GM21737 (cell line): ENCODE data around the gene ZBTB7B.
"Not testable (repeated sequence)": the region's sequence is repeated elsewhere in the genome, so short reads cannot be mapped to it uniquely, and the experiment has no call there.

Experiments used
- ATAC-seq: cut with Tn5 transposase; IDR thresholded peaks from one replicate; pipeline ENCODE4 v1.9.1; 2021; ENCODE audit warnings: mild to moderate bottlenecking, moderate library complexity; ENCODE audit not compliant: unreplicated experiment

Gene ZBTB7B

DNA sequence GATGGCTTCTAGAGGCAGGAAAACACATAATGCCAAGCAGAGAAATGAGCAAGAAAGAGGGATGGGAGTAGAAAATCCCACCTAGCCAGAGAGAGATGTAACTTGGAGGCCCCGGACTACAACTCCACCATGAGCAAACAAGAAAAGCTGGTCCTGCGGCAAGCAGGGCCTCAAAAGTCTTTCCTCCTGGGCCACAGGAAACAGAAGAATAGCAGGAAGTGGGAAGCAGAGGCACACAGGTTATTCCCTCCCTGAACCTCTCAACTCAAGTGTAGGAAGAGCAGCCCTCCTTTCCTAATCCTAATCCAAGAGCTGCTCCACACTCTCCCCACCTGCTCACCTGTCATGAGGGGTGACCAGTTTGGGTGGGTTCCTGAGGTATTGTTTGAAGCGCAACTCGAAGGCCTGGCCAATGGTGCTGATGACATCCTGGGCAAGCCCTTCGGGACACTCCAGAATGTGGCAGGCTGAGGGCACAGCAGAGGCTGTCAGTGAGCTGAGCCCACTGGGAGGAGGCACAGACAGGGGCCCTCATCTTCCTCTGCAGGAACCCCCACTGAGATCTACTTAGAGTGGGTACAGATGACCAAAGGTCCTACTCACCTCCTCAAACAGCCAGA, 35.2 kb upstream of the ZBTB7B start:
- no peak for ATAC-seq

DNA sequence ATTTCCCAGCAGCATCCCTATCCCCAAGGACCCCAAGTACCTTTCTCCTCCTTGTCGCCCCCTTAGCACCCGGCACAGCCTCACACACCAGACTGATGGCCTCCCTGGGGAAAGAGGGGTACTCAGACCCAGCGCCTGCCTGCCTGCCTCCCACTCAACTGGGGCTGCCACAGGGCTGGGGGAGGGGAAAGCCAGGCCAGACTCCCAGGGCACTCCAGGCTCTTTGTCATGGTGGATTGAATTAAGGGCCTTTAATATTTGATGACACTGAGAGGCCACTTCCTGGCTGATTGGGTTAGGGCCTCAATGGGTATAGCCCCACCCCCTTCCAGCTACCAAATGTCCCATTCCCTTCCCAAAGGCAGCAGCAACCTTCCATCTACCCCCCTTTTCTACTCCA, 33.9 kb upstream of the ZBTB7B start:
- no peak for ATAC-seq

DNA sequence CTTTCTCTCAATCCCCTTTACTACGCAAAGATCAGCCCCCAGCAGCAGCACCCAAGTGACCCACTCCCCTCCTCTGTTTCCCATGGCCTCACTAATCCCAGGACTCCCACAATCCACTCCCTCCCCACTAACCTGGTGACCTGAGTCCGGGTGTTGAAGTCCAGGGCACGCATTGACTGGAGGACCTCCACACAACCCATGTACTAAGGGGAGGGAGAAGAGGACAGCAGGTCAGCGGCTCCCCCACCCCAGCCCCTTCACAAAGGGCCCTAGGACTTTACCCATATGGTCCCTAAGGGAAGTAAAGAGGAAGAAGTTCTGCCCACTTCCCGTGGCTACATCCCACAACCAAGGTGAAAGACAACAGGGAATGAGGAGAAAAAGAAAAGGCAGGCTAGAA, 33.4 kb upstream of the ZBTB7B start:
- no peak for ATAC-seq

- ATAC-seq: no peak
These were observed 32.6 kb upstream of the ZBTB7B start for GRCh38 chr1:154969860-154970452.

- no peak for ATAC-seq
These were observed 31.8 kb upstream of the ZBTB7B start, which contains the start of gene SHC1 for GRCh38 chr1:154970631-154971340. SHC1 (minus strand) TSS chr1:154970747; CDS start chr1:154970526, 221 bp downstream.

GRCh38 chr1:154971341-154971998, 31.1 kb upstream of the ZBTB7B start:
- no peak for ATAC-seq

GRCh38 chr1:154972213-154972516, 30.4 kb upstream of the ZBTB7B start:
- no peak for ATAC-seq

GRCh38 chr1:154972517-154973343, 29.9 kb upstream of the ZBTB7B start:
- ATAC-seq: no peak

DNA sequence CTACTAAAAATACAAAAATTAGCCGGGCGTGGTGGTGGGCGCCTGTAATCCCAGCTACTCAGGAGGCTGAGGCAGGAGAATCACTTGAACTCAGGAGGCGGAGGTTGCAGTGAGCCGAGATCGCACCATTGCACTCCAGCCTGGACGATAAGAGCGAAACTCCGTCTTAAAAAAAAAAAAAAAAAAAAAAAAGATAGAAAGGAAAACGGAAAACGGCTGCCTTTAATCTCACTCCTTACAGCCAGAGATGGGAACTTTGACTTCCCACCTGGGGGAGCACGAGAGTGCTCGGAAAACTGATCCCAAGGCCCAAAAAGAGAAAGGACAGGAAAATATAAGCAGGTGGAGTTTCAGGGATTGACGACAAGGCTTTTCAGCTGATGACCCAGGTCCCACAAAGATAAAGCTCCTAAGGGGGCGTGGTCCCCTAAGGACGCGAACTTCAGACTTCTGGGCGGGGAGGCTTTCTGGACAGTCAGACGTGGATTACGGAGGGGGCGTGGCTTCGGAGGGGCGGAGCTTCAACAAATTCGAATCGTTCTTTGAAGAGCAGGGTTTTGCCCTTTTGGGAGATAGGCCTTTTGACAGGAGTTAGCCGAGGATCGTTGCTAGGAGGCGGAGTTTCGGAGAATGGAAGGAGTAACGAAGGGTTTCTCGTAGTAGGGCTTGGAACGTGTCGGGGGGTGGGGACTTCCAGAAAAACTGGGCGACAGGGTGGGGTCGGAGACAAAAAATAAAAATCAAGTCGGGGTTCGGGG, 29.1 kb upstream of the ZBTB7B start:
- peak; percentile 15 for ATAC-seq

DNA sequence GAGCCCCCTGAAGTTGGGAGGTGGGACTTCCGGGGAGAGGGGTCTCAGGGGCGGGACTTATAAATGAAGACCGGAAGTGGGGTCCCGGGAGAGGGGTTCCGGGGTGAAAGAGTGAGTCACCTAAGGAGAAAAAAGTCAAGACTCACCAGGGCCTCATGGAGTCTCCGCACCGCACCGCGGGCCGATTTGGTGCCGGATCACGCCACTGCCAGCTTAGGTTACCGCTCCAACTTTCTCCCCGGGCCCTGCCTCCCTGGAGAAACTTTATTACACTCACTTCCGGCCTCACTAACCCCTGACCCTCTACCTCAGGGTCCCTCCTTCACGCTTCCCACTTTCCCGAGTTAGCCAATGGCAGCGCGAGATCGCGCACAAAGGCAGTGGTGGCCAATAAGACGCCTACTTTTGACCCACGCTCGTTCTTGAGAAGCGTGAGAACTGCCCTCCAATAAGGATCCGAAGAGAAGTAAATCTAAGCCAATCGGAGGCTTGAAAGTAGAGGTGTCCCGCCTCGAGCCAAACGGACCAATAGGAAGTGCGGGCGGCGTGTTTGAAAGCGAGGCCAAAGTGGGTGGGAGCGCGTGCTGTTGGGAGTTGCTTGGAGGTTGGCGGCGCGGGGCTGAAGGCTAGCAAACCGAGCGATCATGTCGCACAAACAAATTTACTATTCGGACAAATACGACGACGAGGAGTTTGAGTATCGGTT, 28.3 kb upstream of the ZBTB7B start, which contains the start of gene CKS1B:
CKS1B (plus strand) TSS at position 580 of the 706 bp plus-strand sequence; CDS start at position 645, 65 bp downstream.
- peak; percentile 69 for ATAC-seq

GRCh38 chr1:154974808-154975408, 27.7 kb upstream of the ZBTB7B start:
- peak; percentile 41 for ATAC-seq

DNA sequence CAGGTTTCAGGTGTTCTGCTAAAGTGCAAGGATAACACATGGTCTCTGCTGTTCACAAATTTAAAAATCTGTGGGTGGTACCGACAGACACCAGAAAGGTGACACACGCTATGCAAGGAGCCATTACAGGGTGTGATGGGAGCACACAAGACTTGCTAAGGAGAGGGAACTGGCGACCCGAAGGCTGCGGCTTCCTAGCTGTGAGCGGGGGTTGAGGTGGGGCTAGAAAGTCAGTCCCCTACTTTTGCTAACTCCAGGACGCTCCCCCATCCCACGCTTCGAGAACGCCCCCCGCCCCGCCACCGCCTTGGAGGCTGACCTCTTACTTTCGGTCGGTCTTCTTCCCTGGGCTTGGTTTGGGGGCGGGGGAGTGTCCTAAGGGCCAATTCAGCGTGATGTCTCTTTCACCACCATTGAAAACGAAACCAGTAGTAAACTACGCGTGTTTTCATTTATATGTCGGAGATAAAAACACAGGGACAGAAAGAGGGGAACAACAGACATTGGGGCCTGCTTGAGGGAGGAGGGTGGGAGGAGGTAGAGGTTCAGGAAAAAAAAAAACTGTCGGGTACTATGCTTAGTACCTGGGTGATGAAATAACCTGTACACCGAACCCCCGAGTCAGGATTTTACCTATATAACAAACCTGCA, 27.1 kb upstream of the ZBTB7B start:
- no peak for ATAC-seq

DNA sequence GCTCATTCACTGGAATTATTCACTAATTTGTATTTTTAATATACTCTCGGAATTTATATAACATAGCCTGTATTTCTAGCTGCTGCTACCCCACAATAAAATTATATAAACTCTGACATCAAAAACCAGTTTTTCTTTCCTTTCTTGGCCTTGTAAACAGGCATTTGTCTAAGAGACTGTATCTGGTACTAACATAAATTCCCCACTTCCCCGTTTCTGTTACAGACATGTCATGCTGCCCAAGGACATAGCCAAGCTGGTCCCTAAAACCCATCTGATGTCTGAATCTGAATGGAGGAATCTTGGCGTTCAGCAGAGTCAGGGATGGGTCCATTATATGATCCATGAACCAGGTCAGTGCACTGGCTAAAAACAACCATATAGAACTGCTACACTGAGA, 24.8 kb upstream of the ZBTB7B start:
- not testable (repeated sequence) for ATAC-seq

- ATAC-seq: no peak
These were observed 24.2 kb upstream of the ZBTB7B start for GRCh38 chr1:154978360-154978759.

DNA sequence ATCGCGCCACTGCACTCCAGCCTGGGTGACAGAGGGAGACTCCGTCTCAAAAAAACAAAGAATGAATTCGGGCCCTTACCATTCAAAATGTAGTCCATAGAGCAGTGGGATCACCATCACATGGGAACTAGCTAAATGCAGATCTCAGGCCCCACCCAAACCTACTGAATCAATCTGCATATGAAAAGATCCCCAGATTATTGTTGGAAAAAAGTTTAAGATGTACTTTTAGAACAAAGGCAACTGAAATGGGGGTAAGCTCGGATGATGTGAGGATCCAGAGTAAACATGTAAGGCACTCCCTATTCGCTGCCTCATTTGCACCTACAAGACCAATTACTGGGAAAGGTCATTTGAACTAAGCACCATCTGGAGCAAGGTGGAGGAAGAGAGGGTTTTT, 20.3 kb upstream of the ZBTB7B start:
- ATAC-seq: no peak

DNA sequence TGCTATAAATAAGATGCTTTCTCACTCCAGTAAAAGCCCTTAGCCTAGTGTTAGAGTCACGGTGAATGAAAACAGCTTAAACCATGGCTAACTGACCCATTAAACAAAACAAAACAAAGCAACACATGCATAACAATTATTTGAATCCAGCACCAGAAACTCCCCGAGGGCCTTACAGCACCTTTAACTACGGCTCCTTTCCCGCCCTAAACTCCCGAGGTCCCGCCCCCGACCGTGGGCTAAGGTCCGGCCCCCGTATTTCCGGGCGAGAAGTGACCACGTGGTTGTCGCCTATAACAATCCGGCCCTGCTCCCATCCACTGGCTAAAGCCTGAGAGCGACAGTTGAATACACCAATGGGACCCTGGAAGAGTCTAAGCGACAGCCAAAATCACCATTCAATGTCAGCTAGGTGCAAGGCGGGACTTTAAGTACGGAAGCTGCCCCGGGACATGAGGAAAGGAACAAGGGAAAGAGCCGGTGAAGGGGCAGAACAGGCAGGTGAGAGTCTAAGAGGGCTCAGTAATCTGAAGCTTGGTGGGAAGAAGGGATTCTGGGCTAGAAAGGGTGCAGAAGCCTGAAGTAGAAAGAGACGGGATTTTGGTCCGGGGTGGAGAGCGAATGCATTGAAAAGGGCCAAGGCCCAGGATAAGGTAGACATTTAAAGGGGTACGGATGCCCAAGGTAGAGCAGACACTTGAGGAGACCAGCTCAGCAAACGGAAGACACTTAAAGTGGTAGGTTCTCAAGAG, 19.5 kb upstream of the ZBTB7B start, which contains the start of gene FLAD1:
FLAD1 (plus strand) TSS at position 448 of the 752 bp plus-strand sequence. CDS start 351 bp downstream, outside the sequence.
- peak; percentile 97 for ATAC-seq

DNA sequence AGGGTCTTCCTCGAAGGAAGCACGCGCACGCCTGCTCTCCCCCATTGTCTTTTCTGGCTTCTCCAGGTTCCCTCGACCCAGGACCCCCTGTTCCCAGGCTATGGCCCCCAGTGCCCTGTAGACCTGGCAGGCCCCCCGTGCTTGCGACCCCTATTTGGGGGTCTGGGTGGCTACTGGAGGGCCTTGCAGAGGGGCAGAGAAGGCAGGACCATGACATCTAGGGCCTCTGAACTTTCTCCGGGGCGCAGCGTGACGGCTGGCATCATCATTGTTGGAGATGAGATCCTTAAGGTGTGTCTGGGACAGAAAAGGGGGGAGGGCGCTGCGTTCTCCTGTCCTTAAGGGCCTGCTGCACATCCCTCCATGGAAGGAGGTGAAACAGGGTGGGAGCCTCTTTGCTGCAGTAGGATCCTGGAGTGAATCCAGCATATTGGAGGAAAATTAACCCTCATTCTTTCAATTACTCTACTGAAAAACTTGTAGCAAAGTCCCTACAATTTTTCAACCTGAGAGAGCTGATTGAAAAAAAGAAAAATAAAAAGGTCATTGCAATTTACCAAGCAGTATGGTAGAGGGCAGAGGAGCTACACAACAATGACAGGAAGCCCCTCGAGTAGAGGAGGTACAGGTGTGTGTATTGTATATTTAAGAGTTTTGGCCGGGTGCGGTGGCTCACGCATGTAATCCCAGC, 18.7 kb upstream of the ZBTB7B start:
- ATAC-seq: no peak
